HepG2 (cell line): Measurements from ENCODE around the gene TYMP. TPM values are rescaled to one million over a fixed set of nuclear protein-coding genes. Genes with fewer than 3 reads are reported as not detected.

Experiments
- CEBPG ChIP-seq: IDR thresholded peaks from 2 replicates; pipeline ENCODE4 v1.6.1; 2016
- EP300 ChIP-seq, 3 experiments: sonication (generic) in 1 of 3; formaldehyde crosslinking in 1 of 3; IDR thresholded peaks; 2 replicates each; pipeline versions ENCODE4 v1.5.1 to v1.6.1; 2011 to 2020; ENCODE audit warnings: low read depth in 2 of 3, low read length in 2 of 3, borderline replicate concordance in 1 of 3, improper control_type of control experiment in 1 of 3, mild to moderate bottlenecking in 1 of 3, missing genetic modification reagents in 1 of 3, moderate library complexity in 1 of 3
- ETV6 ChIP-seq: sonication (generic); formaldehyde crosslinking; conservative IDR thresholded peaks from 2 replicates; pipeline ENCODE4 v1.4.0; 2020; ENCODE audit warnings: missing genetic modification reagents
- FOXA1 ChIP-seq, 2 experiments: fragments of 450-650 bp in 1 of 2; sonication (generic) in 1 of 2; formaldehyde crosslinking in 1 of 2; IDR thresholded peaks; 2 replicates each; pipeline versions ENCODE4 v1.4.0 to v1.6.1; 2016 to 2020; ENCODE audit warnings: missing genetic modification reagents in 1 of 2
- FOXK1 ChIP-seq: sonication (generic); formaldehyde crosslinking; IDR thresholded peaks from 2 replicates; pipeline ENCODE4 v1.4.0; 2020; ENCODE audit warnings: low read depth, missing genetic modification reagents, borderline replicate concordance
- NFE2 ChIP-seq: sonication (generic); formaldehyde crosslinking; IDR thresholded peaks from 2 replicates; pipeline ENCODE4 v1.4.0; 2020; ENCODE audit warnings: missing genetic modification reagents
- NR1H2 ChIP-seq: sonication (generic); formaldehyde crosslinking; IDR thresholded peaks from 2 replicates; pipeline ENCODE4 v1.8.1; 2022; ENCODE audit warnings: low read depth, missing genetic modification reagents, borderline replicate concordance
- PHF20 ChIP-seq: sonication (generic); formaldehyde crosslinking; IDR thresholded peaks from 2 replicates; pipeline ENCODE4 v1.5.0; 2020; ENCODE audit warnings: mild to moderate bottlenecking, missing genetic modification reagents
- SCMH1 ChIP-seq: sonication (generic); formaldehyde crosslinking; IDR thresholded peaks from 2 replicates; pipeline ENCODE4 v1.9.0; 2021; ENCODE audit warnings: missing genetic modification reagents, mild to moderate bottlenecking, borderline replicate concordance
- SETDB1 ChIP-seq: sonication (generic); formaldehyde crosslinking; IDR thresholded peaks from 2 replicates; pipeline ENCODE4 v1.5.1; 2020; ENCODE audit warnings: missing genetic modification reagents, mild to moderate bottlenecking, borderline replicate concordance
- SIN3A ChIP-seq: IDR thresholded peaks from 2 replicates; pipeline ENCODE4 v1.6.1; 2011; ENCODE audit warnings: low read depth, mild to moderate bottlenecking, control low read depth, low read length, borderline replicate concordance
- SKI ChIP-seq: fragments of 450-650 bp; IDR thresholded peaks from one replicate; pipeline ENCODE4 v1.6.1; 2018; ENCODE audit warnings: mild to moderate bottlenecking; ENCODE audit not compliant: partially characterized antibody
- SOX6 ChIP-seq, 2 experiments: fragments of 450-650 bp in 1 of 2; sonication (generic) in 1 of 2; formaldehyde crosslinking in 1 of 2; IDR thresholded peaks; 2 replicates each; pipeline versions ENCODE4 v1.4.0 to v1.6.1; 2017 to 2020; ENCODE audit warnings: antibody characterized with exemption in 1 of 2, mild to moderate bottlenecking in 1 of 2, missing genetic modification reagents in 1 of 2
- YEATS4 ChIP-seq: sonication (generic); formaldehyde crosslinking; IDR thresholded peaks from 2 replicates; pipeline ENCODE4 v1.4.0; 2020; ENCODE audit warnings: missing genetic modification reagents, borderline replicate concordance
- ZC3H4 ChIP-seq: sonication (generic); formaldehyde crosslinking; IDR thresholded peaks from 2 replicates; pipeline ENCODE4 v1.4.0; 2020; ENCODE audit warnings: missing genetic modification reagents, borderline replicate concordance
- ZNF256 ChIP-seq: sonication (generic); formaldehyde crosslinking; conservative IDR thresholded peaks from 2 replicates; pipeline ENCODE4 v1.4.0; 2020; ENCODE audit warnings: missing genetic modification reagents
- ZNF292 ChIP-seq: sonication (generic); formaldehyde crosslinking; IDR thresholded peaks from 2 replicates; pipeline ENCODE4 v1.8.1; 2022; ENCODE audit warnings: mild to moderate bottlenecking, low read depth, missing genetic modification reagents, borderline replicate concordance
- ZNF343 ChIP-seq: sonication (generic); formaldehyde crosslinking; IDR thresholded peaks from 2 replicates; pipeline ENCODE4 v1.4.0; 2020; ENCODE audit warnings: mild to moderate bottlenecking, missing genetic modification reagents
- polyA plus RNA-seq, 8 experiments: library from polyadenylated mRNA; depleted of rRNA in 3 of 8; stranded (reverse) in 7 of 8; unstranded in 1 of 8; fragments of >200 nt; fragmentation: Illumina TruSeq in 4 of 8; extraction: Trizol in 4 of 8; gene quantifications; 2 replicates each; pipeline versions ENCODE4 v1.2.1 to v1.2.3, GENCODE V29; 2011 to 2016; ENCODE audit warnings: low read depth in 4 of 8, missing spikeins in 1 of 8, mixed read lengths in 1 of 8; ENCODE audit not compliant: insufficient read depth in 1 of 8
- total RNA-seq, 5 experiments: library from RNA; depleted of rRNA; stranded (reverse); fragments of >200 nt; fragmentation: Illumina TruSeq; extraction: Trizol; gene quantifications; 2 replicates each; pipeline ENCODE4 v1.2.3, GENCODE V29; 2016; ENCODE audit warnings: low read depth in 1 of 5
- TF ChIP-seq, protein P1 (sequence below): sonication (generic); formaldehyde crosslinking; IDR thresholded peaks from 2 replicates; pipeline ENCODE4 v1.4.0; 2020; ENCODE audit warnings: missing genetic modification reagents
- TF ChIP-seq, protein P2 (sequence below): sonication (generic); IDR thresholded peaks from 2 replicates; pipeline ENCODE4 v1.6.1; 2016; ENCODE audit warnings: low read depth, borderline replicate concordance
- TF ChIP-seq, protein P3 (sequence below): sonication (generic); formaldehyde crosslinking; IDR thresholded peaks from 2 replicates; pipeline ENCODE4 v1.5.1; 2020; ENCODE audit warnings: missing genetic modification reagents, mild to moderate bottlenecking, borderline replicate concordance
- TF ChIP-seq, protein P4 (sequence below): sonication (generic); formaldehyde crosslinking; IDR thresholded peaks from 2 replicates; pipeline ENCODE4 v1.4.0; 2020; ENCODE audit warnings: missing genetic modification reagents
- TF ChIP-seq, protein P5 (sequence below): IDR thresholded peaks from 2 replicates; pipeline ENCODE4 v1.6.1; 2016

TYMP gene
- total and polyA plus RNA-seq, 2 of the 13 experiments (the other 11 are each of a cell fraction or from before 2014, with no cell fraction given) = 3.9 to 4.3 TPM

DNA sequence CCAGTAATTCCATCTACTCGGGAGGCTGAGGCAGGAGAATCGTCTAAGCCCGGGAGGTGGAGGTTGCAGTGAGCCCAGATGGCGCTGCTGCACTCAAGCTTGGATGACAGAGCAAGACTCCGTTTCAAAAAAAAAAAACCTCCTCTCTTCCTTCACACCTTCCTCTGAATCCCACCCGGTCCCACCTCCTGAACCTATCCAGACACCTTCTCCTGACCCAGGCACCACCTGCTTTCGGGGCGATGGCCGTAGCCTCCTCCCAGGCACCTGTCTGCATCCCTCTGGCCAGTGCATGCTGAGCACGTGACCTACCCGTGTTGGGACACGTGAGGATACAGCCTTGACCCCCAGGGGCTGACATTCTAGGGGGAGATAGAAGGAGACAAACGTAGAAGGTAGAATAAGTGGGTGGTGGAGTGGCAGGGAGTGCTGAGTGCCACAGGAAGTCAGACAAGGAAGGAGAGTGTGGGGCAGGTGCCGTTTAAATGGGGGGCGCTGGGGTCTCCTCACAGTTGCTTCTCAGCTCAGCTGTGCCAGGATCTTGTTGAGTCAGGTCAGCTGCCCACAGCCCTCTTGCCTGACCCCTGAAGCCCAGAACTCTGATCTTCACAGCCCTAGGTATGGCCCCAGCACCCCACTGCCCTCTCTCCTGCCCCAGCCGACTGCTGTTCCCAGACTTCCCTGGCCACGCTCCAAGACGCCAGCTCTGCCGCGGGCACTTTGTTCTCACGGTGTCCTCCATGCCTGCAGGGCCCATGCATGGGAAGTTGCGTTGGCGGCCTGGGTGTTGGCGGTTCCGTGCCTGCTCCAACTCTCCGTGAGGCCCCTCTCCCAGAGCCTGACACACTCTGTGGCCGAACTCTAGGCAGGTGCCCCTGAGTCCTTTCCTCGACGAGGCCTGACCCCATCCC is 44.3 kb downstream of the TYMP start (continued):
- TF ChIP-seq SIN3A (no peak), ZNF292 (CRISPR knock-in tag) (no peak), PHF20 (CRISPR knock-in tag) (no peak), NR1H2 (CRISPR knock-in tag) (no peak), SCMH1 (no peak), ZNF343 (no peak), EP300 (IDR thresholded peaks at IDR 0.05; ENCODE audit: low read depth in 2 of 2, low read length in 2 of 2) (0 out of 4 replicates have a peak, but pooled peaks of 1 of the 2 experiments have one; percentile 27), EP300 (CRISPR knock-in tag; IDR thresholded peaks at IDR 0.05; ENCODE audit: borderline replicate concordance) (peak; percentile 78; the same call in 1 of the 2 replicates), FOXK1 (CRISPR knock-in tag) (no peak; the same call in 1 of the 2 replicates), ETV6 (CRISPR knock-in tag) (no peak), NFE2 (CRISPR knock-in tag) (no peak), YEATS4 (0 out of 2 replicates have a peak, but pooled peaks have one; percentile 41), SKI (no peak), SOX6 (IDR thresholded peaks at IDR 0.05) (no peak), SOX6 (CRISPR knock-in tag; IDR thresholded peaks at IDR 0.05) (peak; percentile 39; the same call in 1 of the 2 replicates), SETDB1 (no peak; the same call in 1 of the 2 replicates), ZNF256 (CRISPR knock-in tag) (no peak), FOXA1 (IDR thresholded peaks at IDR 0.05) (no peak), FOXA1 (CRISPR knock-in tag; IDR thresholded peaks at IDR 0.05) (no peak), ZC3H4 (0 out of 2 replicates have a peak, but pooled peaks have one; percentile 12), CEBPG (no peak)
- TF ChIP-seq, protein P1, sequence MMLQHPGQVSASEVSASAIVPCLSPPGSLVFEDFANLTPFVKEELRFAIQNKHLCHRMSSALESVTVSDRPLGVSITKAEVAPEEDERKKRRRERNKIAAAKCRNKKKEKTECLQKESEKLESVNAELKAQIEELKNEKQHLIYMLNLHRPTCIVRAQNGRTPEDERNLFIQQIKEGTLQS = no peak
- TF ChIP-seq, protein P2, sequence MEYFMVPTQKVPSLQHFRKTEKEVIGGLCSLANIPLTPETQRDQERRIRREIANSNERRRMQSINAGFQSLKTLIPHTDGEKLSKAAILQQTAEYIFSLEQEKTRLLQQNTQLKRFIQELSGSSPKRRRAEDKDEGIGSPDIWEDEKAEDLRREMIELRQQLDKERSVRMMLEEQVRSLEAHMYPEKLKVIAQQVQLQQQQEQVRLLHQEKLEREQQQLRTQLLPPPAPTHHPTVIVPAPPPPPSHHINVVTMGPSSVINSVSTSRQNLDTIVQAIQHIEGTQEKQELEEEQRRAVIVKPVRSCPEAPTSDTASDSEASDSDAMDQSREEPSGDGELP = no peak; the same call in 1 of the 2 replicates
- TF ChIP-seq, protein P3, sequence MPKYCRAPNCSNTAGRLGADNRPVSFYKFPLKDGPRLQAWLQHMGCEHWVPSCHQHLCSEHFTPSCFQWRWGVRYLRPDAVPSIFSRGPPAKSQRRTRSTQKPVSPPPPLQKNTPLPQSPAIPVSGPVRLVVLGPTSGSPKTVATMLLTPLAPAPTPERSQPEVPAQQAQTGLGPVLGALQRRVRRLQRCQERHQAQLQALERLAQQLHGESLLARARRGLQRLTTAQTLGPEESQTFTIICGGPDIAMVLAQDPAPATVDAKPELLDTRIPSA (CRISPR knock-in tag) = no peak
- TF ChIP-seq, protein P4, sequence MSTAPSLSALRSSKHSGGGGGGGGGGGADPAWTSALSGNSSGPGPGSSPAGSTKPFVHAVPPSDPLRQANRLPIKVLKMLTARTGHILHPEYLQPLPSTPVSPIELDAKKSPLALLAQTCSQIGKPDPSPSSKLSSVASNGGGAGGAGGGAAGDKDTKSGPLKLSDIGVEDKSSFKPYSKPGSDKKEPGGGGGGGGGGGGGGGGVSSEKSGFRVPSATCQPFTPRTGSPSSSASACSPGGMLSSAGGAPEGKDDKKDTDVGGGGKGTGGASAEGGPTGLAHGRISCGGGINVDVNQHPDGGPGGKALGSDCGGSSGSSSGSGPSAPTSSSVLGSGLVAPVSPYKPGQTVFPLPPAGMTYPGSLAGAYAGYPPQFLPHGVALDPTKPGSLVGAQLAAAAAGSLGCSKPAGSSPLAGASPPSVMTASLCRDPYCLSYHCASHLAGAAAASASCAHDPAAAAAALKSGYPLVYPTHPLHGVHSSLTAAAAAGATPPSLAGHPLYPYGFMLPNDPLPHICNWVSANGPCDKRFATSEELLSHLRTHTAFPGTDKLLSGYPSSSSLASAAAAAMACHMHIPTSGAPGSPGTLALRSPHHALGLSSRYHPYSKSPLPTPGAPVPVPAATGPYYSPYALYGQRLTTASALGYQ (CRISPR knock-in tag) = no peak
- TF ChIP-seq, protein P5, sequence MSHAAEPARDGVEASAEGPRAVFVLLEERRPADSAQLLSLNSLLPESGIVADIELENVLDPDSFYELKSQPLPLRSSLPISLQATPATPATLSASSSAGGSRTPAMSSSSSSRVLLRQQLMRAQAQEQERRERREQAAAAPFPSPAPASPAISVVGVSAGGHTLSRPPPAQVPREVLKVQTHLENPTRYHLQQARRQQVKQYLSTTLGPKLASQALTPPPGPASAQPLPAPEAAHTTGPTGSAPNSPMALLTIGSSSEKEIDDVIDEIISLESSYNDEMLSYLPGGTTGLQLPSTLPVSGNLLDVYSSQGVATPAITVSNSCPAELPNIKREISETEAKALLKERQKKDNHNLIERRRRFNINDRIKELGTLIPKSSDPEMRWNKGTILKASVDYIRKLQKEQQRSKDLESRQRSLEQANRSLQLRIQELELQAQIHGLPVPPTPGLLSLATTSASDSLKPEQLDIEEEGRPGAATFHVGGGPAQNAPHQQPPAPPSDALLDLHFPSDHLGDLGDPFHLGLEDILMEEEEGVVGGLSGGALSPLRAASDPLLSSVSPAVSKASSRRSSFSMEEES (CRISPR knock-in tag) = peak; percentile 90
